SK-N-SH treated with all-trans-retinoic acid at 6 μM for 48 hours (cell line): ENCODE results near the gene IL11RA.

ENCODE experiments used
- ATAC-seq: fragments of 200-7000 bp; cut with Tn5 transposase; 3 replicates; pipeline ENCODE4 v1.9.1; 2020; ENCODE audit warnings: mild to moderate bottlenecking, moderate library complexity
- ESRRG ChIP-seq: fragments of 250-450 bp; sonication (Bioruptor Pico); IDR thresholded peaks from 2 replicates; pipeline ENCODE4 v1.6.1; 2021; ENCODE audit warnings: mild to moderate bottlenecking
- ISL1 ChIP-seq: fragments of 250-450 bp; sonication (Bioruptor Pico); IDR thresholded peaks from 2 replicates; pipeline ENCODE4 v2.1.2; 2022; ENCODE audit warnings: mild to moderate bottlenecking, moderate library complexity
- OSR1 ChIP-seq: fragments of 250-450 bp; sonication (Bioruptor Pico); IDR thresholded peaks from 2 replicates; pipeline ENCODE4 v1.8.0; 2022; ENCODE audit warnings: moderate library complexity, mild to moderate bottlenecking, inconsistent platforms
- RARB ChIP-seq: fragments of 250-450 bp; sonication (Bioruptor Pico); IDR thresholded peaks from 2 replicates; pipeline ENCODE4 v1.8.0; 2021; ENCODE audit warnings: mild to moderate bottlenecking, moderate library complexity
- SNAI2 ChIP-seq: fragments of 250-450 bp; sonication (Bioruptor Pico); IDR thresholded peaks from 2 replicates; pipeline ENCODE4 v1.5.0; 2020; ENCODE audit warnings: mild to moderate bottlenecking, moderate library complexity
- ZFP3 ChIP-seq: fragments of 250-450 bp; sonication (Bioruptor Pico); IDR thresholded peaks from 2 replicates; pipeline ENCODE4 v1.5.0; 2020; ENCODE audit warnings: mild to moderate bottlenecking, moderate library complexity
- TF ChIP-seq, protein P1 (sequence below): fragments of 250-450 bp; sonication (Bioruptor Pico); IDR thresholded peaks from 2 replicates; pipeline ENCODE4 v1.5.1; 2020; ENCODE audit warnings: low read depth, mild to moderate bottlenecking, moderate library complexity

The IL11RA gene

DNA sequence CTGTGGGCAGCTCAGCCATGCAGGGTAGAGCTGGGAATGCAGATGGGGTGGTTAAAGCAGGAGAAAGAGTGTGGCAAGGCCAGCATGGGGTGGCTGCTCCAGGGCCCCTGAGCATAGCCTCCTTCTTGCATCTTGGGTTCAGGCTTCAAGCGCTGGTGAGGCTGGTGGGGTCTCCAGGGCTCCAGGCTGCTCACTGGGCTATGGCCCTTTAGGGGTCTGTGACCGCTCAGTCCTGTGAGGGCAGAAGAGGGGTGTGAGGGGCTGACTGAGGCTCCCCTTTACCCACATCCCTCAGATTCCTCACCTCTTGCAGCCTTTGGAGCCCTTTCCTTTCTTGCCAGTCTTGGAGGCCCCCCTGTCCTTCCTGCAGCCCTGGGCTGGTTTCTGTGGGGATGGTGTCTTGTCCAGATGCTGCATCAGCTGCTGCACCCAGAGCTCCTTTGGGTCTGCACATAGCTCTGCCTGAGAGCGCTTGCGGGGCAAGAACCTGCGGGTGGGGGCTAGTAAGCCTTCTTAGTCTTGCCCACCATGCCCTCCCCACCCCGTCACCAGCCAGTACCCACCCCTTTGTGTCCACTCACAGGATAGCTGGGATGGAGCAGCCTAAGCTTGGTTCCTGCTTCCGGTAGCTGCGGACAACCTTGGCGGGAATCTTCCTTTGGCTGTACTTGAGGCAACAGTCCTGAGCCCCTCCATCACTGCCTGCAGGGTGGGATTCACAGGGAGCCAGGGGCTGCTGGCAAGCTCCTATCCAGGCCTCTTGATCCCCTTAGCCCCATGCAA lies 57.4 kb downstream of the IL11RA start:
- TF ChIP-seq SNAI2 = no peak
- no peak for TF ChIP-seq ISL1
- TF ChIP-seq OSR1 (CRISPR knock-in tag) = no peak
- TF ChIP-seq, protein P1, sequence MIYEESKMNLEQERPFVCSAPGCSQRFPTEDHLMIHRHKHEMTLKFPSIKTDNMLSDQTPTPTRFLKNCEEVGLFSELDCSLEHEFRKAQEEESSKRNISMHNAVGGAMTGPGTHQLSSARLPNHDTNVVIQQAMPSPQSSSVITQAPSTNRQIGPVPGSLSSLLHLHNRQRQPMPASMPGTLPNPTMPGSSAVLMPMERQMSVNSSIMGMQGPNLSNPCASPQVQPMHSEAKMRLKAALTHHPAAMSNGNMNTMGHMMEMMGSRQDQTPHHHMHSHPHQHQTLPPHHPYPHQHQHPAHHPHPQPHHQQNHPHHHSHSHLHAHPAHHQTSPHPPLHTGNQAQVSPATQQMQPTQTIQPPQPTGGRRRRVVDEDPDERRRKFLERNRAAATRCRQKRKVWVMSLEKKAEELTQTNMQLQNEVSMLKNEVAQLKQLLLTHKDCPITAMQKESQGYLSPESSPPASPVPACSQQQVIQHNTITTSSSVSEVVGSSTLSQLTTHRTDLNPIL (CRISPR knock-in tag) = no peak
- ATAC-seq = no peak

DNA sequence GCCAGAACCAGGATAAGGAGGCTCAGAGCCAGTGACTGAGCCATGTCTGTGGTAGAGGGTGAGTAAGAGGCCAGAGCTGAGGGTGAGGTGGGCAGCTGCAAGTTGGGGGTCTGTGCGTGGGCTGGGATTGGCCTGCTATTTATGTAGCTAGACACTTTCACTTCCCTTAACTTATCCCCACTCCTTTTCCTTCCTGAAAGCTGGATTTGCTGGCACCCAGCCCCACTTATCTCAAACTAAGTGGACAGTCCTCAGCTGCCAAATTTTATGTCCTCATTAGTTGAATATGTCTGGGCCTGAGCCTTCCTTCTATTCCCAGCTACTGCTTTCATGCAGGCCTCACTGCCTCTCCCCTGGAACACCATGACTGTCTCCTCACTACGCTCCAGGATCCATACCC lies 58.0 kb downstream of the IL11RA start, which contains the start of gene CCL21:
Gene CCL21 (minus strand): TSS at position 114 of the 400 bp plus-strand sequence. CDS start 70 bp downstream, at position 44.
- ATAC-seq = no peak
- TF ChIP-seq ESRRG (CRISPR knock-in tag) (no peak), ZFP3 (CRISPR knock-in tag) (no peak), RARB (CRISPR knock-in tag) (no peak), ISL1 (peak; percentile 20; the same call in 1 of the 2 replicates)
- TF ChIP-seq, all 23 proteins: peak for 1
